IMR-90 (cell line): ENCODE results near the gene TMEM53. TPM values are rescaled to one million over a fixed set of nuclear protein-coding genes. Genes with fewer than 3 reads are reported as not detected.

ENCODE experiments used
- ATAC-seq: fragments of 200-7000 bp; cut with Tn5 transposase; 2 replicates; pipeline ENCODE4 v1.9.1; 2020; ENCODE audit warnings: low read depth, mild to moderate bottlenecking, moderate library complexity
- BruUV-seq: library from RNA; stranded (reverse); fragments of 400-500 nt; replicated peaks from 2 replicates; lab custom pipeline; 2021; lab: Mats Ljungman, UMichigan
- CTCF ChIA-PET: fragments of 300-600 bp; formaldehyde crosslinking; extraction: SDS; loops from one replicate; lab custom pipeline; 2021; ENCODE audit warnings: antibody characterized with exemption; lab: Yijun Ruan, JAX
- POLR2A ChIA-PET: fragments of 300-600 bp; sonication (Branson Sonifier 250); formaldehyde crosslinking; loops from one replicate; lab custom pipeline; 2022; ENCODE audit warnings: antibody characterized with exemption; ENCODE audit not compliant: unreplicated experiment; lab: Charles Lee
- DNase-seq: peaks from one replicate; pipeline ENCODE4 v3.0.0; 2013
- H2AFZ ChIP-seq: replicated peaks from 2 replicates; pipeline ENCODE3; 2013; ENCODE audit warnings: low read length, mild to moderate bottlenecking; ENCODE audit not compliant: poor library complexity
- H2AK5ac ChIP-seq: 2 replicates; pipeline ENCODE4 v1.6.1; 2013; ENCODE audit warnings: low read depth, low read length, inconsistent platforms
- H2AK9ac ChIP-seq: replicated peaks from 2 replicates; pipeline ENCODE3; 2013; ENCODE audit warnings: mild to moderate bottlenecking, low read depth, low read length, moderate library complexity; ENCODE audit not compliant: poor library complexity
- H2BK120ac ChIP-seq: 2 replicates; pipeline ENCODE4 v1.6.1; 2013; ENCODE audit warnings: low read depth, low read length, inconsistent platforms
- H2BK15ac ChIP-seq: 3 replicates; pipeline ENCODE4 v1.6.1; 2013; ENCODE audit warnings: low read depth, low read length, inconsistent platforms
- H2BK20ac ChIP-seq: 2 replicates; pipeline ENCODE4 v1.6.1; 2013; ENCODE audit warnings: low read depth, mild to moderate bottlenecking, inconsistent platforms, low read length, moderate library complexity
- H2BK5ac ChIP-seq: 2 replicates; pipeline ENCODE4 v1.6.1; 2013; ENCODE audit warnings: mild to moderate bottlenecking, low read depth, low read length, inconsistent platforms; ENCODE audit not compliant: poor library complexity, severe bottlenecking
- H3K14ac ChIP-seq: replicated peaks from 2 replicates; pipeline ENCODE4 v1.6.1; 2013; ENCODE audit warnings: low read depth, low read length, inconsistent platforms
- H3K18ac ChIP-seq: 2 replicates; pipeline ENCODE4 v1.6.1; 2013; ENCODE audit warnings: low read depth, low read length, control low read depth
- H3K23ac ChIP-seq: 2 replicates; pipeline ENCODE4 v1.6.1; 2013; ENCODE audit warnings: low read depth, low read length, inconsistent platforms
- H3K27ac ChIP-seq: 2 replicates; pipeline ENCODE4 v1.5.1; 2013; ENCODE audit warnings: mild to moderate bottlenecking, control low read depth, low read length; ENCODE audit not compliant: insufficient read depth
- H3K27me3 ChIP-seq: 2 replicates; pipeline ENCODE4 v1.6.1; 2013; ENCODE audit warnings: low read length; ENCODE audit not compliant: control insufficient read depth, insufficient read depth
- H3K36me3 ChIP-seq: 2 replicates; pipeline ENCODE4 v1.6.1; 2013; ENCODE audit warnings: low read length, mixed read lengths; ENCODE audit not compliant: control insufficient read depth, insufficient read depth
- H3K4ac ChIP-seq: 2 replicates; pipeline ENCODE4 v1.6.1; 2013; ENCODE audit warnings: low read depth, low read length, inconsistent platforms
- H3K4me1 ChIP-seq: 2 replicates; pipeline ENCODE4 v1.6.1; 2013; ENCODE audit warnings: low read length, mixed read lengths; ENCODE audit not compliant: control insufficient read depth, insufficient read depth
- H3K4me2 ChIP-seq: 2 replicates; pipeline ENCODE4 v1.6.1; 2013; ENCODE audit warnings: low read depth, mild to moderate bottlenecking, control low read depth, low read length, moderate library complexity
- H3K4me3 ChIP-seq: 2 replicates; pipeline ENCODE4 v1.5.1; 2013; ENCODE audit warnings: low read depth, mild to moderate bottlenecking, control low read depth, low read length, moderate library complexity; ENCODE audit not compliant: insufficient read depth
- H3K56ac ChIP-seq: 2 replicates; pipeline ENCODE4 v1.6.1; 2013; ENCODE audit warnings: low read length, inconsistent platforms; ENCODE audit not compliant: insufficient read depth; ENCODE audit errors: extremely low read depth
- H3K79me1 ChIP-seq, 2 experiments: 2 replicates each; pipeline ENCODE4 v1.6.1; 2013; ENCODE audit warnings: low read length in 2 of 2, inconsistent platforms in 1 of 2, low read depth in 1 of 2
- H3K9ac ChIP-seq: 2 replicates; pipeline ENCODE4 v1.6.1; 2013; ENCODE audit warnings: low read depth, low read length, control low read depth
- H3K9me1 ChIP-seq: 2 replicates; pipeline ENCODE4 v1.6.1; 2013; ENCODE audit warnings: low read length, inconsistent platforms; ENCODE audit not compliant: insufficient read depth
- H3K9me3 ChIP-seq: 2 replicates; pipeline ENCODE4 v1.6.1; 2013; ENCODE audit warnings: low read length; ENCODE audit not compliant: control insufficient read depth, insufficient read depth
- H4K20me1 ChIP-seq: 2 replicates; pipeline ENCODE4 v1.6.1; 2013; ENCODE audit warnings: low read length, inconsistent platforms; ENCODE audit not compliant: insufficient read depth
- H4K5ac ChIP-seq: 2 replicates; pipeline ENCODE4 v1.6.1; 2013; ENCODE audit warnings: mild to moderate bottlenecking, low read depth, low read length, control low read depth
- H4K8ac ChIP-seq, 2 experiments: 2 replicates each; pipeline ENCODE4 v1.6.1; 2013; ENCODE audit warnings: low read depth in 2 of 2, low read length in 2 of 2, control low read depth in 1 of 2, inconsistent platforms in 1 of 2
- H4K91ac ChIP-seq: 2 replicates; pipeline ENCODE4 v1.6.1; 2013; ENCODE audit warnings: low read depth, low read length, inconsistent platforms; ENCODE audit not compliant: insufficient read depth
- WGBS, 2 experiments: methylation state at CpG; one replicate each; pipeline versions ENCODE4 v1.1.5 to v1.1.7; 2013; ENCODE audit warnings: missing lambda C conversion rate in 2 of 2; ENCODE audit not compliant: insufficient read length in 1 of 2; ENCODE audit errors: extremely low coverage in 2 of 2; 5-methylcytosine and 5-hydroxymethylcytosine counted together
- dilution Hi-C: fragments of 300-500 bp; cut with HindIII; formaldehyde crosslinking; loops from one replicate; pipeline ENCODE4 v1.14.3; 2018; ENCODE audit warnings: low sequenced_read_pairs; ENCODE audit not compliant: unreplicated experiment
- in situ Hi-C: fragments of 300-500 bp; cut with MboI; formaldehyde crosslinking; loops from 3 replicates; pipeline ENCODE4 v1.14.3; 2019; ENCODE audit warnings: low sequenced_read_pairs, inconsistent platforms, mixed read lengths
- intact Hi-C: fragments of 100-400 bp; cut with micrococcal nuclease; formaldehyde crosslinking; loops from 2 replicates; pipeline ENCODE4 v1.10.0; 2022
- polyA plus RNA-seq, 3 experiments: library from polyadenylated mRNA; depleted of rRNA; stranded (reverse); fragments of >200 nt; gene quantifications; 2 replicates each; pipeline ENCODE4 v1.2.3, GENCODE V29; 2012; ENCODE audit warnings: low replicate concordance in 1 of 3
- total RNA-seq: library from RNA; depleted of rRNA; stranded (reverse); fragments of >200 nt; gene quantifications from 2 replicates; pipeline ENCODE4 v1.2.3, GENCODE V29; 2012
- TF ChIP-seq, protein P1 (sequence below): conservative IDR thresholded peaks from 2 replicates; pipeline ENCODE4 v1.5.1; 2012; ENCODE audit warnings: mild to moderate bottlenecking, low read depth, low read length, improper control_type of control experiment

Gene TMEM53
- total and polyA plus RNA-seq, 2 of the 4 experiments (the other 2 are of a cell fraction), result 2.7 to 6.3 TPM

DNA sequence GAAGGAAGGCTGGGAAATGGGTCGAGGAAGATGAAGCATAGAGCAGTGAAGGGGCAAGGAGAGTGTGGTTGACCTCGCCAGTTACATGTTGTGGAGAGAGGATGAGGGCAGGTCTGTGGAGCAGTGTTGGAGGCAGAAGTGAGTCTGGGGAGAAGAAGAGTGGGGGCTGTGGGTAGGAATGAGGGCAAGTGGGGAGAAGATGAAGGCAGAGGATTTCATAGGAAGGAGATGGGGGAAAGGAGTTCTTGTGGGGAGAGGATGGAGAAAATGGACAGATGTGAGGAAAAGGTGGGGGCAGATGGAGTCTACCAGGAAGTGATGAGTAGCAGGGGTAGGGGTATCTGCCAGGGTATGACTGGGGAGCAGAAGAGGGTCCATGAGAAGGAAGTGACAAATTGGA is 3.8 kb upstream of the TMEM53 start:
- DNase-seq (no peak), ATAC-seq (no peak)
- Histone ChIP-seq H3K9ac (no peak overlapping the region), H3K9me3 (no peaks in the 10 kb centered on the region), H3K36me3 (no peaks in the 10 kb centered on the region), H2BK15ac (no peak overlapping the region), H4K8ac (no peak overlapping the region), H3K18ac (no peak overlapping the region), H4K5ac (no peak overlapping the region), H2BK5ac (no peak overlapping the region), H4K91ac (no peak overlapping the region), H3K4me3 (no peak overlapping the region), H4K20me1 (no peaks in the 10 kb centered on the region), H2AK9ac (no peak overlapping the region), H3K79me1 (peaks cover 5 to 6% of the 10 kb centered on the region in 2 experiments; a peak in 3 of 4 replicates), H2BK120ac (no peak overlapping the region), H3K14ac (no peak overlapping the region), H2AK5ac (no peak overlapping the region), H3K4me2 (no peak overlapping the region), H3K4me1 (peaks cover 6% of the 10 kb centered on the region), H3K9me1 (peaks cover 6% of the 10 kb centered on the region), H3K27ac (no peak overlapping the region), H2BK20ac (no peak overlapping the region), H3K56ac (no peak overlapping the region), H2AFZ (no peak overlapping the region), H3K4ac (no peak overlapping the region), H3K27me3 (no peaks in the 10 kb centered on the region), H3K23ac (no peak overlapping the region)
- 85% methylated on average over 2 of the region's 2 CpGs; no CpG with 5 or more reads in 1 of the 2 experiments for WGBS, 2 experiments
- dilution Hi-C loops, result no loop called here
- BruUV-seq, result no TSS peak
- POLR2A ChIA-PET, result no interaction called here
- in situ Hi-C loops, result no loop called here
- TF ChIP-seq, protein P1, sequence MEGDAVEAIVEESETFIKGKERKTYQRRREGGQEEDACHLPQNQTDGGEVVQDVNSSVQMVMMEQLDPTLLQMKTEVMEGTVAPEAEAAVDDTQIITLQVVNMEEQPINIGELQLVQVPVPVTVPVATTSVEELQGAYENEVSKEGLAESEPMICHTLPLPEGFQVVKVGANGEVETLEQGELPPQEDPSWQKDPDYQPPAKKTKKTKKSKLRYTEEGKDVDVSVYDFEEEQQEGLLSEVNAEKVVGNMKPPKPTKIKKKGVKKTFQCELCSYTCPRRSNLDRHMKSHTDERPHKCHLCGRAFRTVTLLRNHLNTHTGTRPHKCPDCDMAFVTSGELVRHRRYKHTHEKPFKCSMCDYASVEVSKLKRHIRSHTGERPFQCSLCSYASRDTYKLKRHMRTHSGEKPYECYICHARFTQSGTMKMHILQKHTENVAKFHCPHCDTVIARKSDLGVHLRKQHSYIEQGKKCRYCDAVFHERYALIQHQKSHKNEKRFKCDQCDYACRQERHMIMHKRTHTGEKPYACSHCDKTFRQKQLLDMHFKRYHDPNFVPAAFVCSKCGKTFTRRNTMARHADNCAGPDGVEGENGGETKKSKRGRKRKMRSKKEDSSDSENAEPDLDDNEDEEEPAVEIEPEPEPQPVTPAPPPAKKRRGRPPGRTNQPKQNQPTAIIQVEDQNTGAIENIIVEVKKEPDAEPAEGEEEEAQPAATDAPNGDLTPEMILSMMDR, result no peak
- CTCF ChIA-PET, result no interaction called here
- intact Hi-C loops, result no loop called here
